ENCODE data around the gene AURKB. TPM values are rescaled to one million over a fixed set of nuclear protein-coding genes. Genes with fewer than 3 reads are reported as not detected.

AURKB gene
- total RNA-seq, 2 donors from 2014 or later, result 90.2 to 199 TPM

DNA sequence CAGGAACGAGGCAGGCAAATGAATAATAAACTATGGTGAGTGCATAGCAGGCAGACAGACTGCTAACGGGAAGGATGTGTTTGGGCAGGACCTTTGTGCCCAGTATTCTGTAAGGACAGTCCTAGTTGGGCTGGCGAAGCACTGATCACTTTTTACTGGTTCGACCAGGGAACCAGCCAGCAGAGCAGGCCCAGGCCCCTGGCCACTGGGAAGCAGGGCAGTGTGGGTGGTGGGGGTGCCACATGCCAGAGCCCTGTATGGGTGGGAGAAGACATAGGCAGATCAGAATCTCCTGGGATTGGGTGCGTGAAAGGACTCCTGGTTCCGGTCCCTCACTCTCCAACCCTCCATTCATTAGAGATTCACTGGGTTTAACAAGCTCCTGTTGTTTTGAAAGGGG, 43.6 kb downstream of the AURKB start:
- no peak overlapping the region for H3K4me3 Mint-ChIP-seq
- H3K27ac Mint-ChIP-seq, result no peak overlapping the region
- ATAC-seq (no peak), DNase-seq (ENCODE audit: low spot score) (no peak)
- H3K36me3 Mint-ChIP-seq, result no peaks in the 10 kb centered on the region
- peaks cover 22 to 30% of the 10 kb centered on the region in 2 donors for H3K4me1 Mint-ChIP-seq (ENCODE audit: low read depth in 2 of 2)
- no peaks in the 10 kb centered on the region for H3K27me3 Mint-ChIP-seq
- H3K9me3 Mint-ChIP-seq, result no peaks in the 10 kb centered on the region

DNA sequence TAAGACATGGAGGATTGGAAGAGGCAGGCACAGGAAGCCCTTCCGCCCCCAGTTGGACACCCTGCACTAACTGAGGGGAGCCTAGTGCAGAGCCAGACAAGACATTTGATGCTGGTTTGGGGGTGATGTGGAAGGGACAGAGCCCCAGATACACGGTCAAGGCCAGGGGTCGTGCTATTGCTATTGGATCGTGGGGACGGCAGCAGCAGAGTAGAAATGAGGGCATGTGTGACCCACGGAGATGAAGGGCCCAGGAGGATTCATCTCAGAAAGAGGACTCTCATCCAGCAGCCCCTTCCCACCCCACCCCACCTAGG, 45.6 kb downstream of the AURKB start:
- no peak for DNase-seq (ENCODE audit: low spot score)
- Mint-ChIP-seq H3K36me3 (peaks cover 8% of the 10 kb centered on the region), H3K4me1 (ENCODE audit: low read depth in 2 of 2) (peaks cover 42 to 45% of the 10 kb centered on the region in 2 donors), H3K9me3 (no peaks in the 10 kb centered on the region), H3K4me3 (peak overlapping the region; percentile 85), H3K27me3 (no peaks in the 10 kb centered on the region), H3K27ac (peak overlapping the region; percentile 90 to 93)
- ATAC-seq, result no peak

DNA sequence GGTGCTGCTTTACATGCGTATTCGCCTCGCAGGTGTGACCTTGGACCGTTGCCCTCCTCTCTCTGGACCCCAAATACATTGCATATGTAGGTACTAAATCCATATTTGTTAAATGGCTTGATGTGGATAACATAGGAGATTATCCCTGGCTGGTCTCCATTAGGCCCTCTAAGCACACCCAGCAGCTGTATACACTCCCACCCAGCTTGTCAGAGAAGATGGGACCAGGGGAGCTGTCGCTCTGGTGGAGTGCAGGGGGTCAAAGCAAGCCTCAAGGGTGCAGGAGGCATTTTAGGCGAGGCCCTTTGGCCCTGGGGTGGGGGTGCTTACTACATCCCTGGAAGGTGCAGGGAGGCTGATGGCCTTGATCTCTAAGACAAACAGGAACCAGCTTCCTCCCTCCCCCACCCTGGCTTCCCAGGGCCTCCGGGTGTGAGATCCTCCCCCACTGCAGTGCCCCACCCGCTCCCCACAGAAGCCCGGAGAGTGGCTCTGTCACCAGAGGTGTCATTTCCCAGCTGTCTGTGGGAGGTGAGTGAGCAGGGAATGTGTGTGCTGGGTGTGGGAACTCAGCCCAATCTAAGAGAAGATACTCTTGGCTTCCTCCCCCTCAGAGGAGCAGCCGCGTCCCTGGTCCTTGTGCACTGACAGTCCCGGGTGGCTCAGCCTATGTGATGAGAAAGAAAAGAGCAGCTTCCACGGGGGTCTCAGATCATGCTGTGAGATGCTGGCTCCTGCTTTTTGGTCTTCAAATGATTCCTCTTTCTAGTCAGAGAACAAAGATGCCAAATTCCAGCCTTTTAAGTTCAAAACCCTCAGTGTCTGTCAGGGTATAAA, 46.2 kb downstream of the AURKB start:
- Mint-ChIP-seq H3K9me3 (no peaks in the 10 kb centered on the region), H3K4me3 (peak overlapping the region; percentile 85), H3K36me3 (peaks cover 8% of the 10 kb centered on the region), H3K4me1 (ENCODE audit: low read depth in 2 of 2) (peaks cover 46 to 50% of the 10 kb centered on the region in 2 donors), H3K27me3 (no peaks in the 10 kb centered on the region), H3K27ac (peak overlapping the region; percentile 90 to 93)
- ATAC-seq (peak; percentile 76 to 79), DNase-seq (ENCODE audit: low spot score) (peak; percentile 88)

DNA sequence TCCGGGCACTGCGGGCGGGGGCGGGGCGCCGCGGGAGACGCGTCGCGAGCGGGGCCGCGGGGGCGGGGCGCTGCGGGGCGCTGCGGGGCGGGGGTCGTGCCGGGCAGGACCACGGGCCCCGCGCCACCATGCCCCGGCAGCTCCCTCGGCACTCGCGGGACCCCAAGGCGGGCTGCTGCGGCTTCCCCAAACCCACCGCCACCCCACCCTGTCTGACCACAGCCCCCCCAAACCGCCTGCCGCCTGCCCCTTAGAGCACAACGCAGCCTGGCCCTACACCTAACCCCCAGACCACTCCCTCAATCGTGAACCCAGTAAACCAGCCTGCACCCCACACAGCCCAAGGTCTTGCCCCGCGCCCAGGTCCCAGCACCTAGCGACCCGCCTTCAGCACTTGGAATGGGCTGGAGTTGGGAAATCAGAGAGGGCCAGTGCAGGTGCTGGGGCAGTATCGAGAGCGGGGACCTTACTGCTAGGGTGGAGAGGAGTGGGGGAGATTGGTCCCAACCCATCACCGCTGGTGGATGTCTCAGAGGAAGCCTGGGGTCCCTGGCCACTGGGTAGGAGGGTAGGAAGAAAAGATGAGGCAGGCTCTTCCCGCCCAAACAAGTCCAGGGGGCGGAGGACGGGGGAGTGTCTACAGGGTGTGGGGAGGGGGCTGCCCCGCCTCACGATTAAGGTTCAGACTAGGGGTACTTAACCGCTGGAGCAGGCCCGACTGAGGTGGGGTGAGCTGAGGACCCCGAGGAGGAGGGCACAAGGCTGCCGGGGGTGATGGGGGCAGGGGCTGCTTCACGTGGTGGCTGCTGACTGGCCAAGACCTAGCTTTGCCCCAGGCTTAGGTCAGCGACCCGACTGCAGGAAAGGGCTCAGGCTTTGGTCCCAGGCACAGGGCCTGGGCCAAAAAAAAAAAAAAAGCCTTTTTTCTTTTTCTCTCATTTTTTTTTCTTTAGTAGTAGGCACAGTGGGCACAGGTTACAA, 47.1 kb downstream of the AURKB start:
- Mint-ChIP-seq H3K4me3 (peak overlapping the region; percentile 85), H3K4me1 (ENCODE audit: low read depth in 2 of 2) (peaks cover 54% of the 10 kb centered on the region in 2 donors), H3K9me3 (no peaks in the 10 kb centered on the region), H3K36me3 (peaks cover 8% of the 10 kb centered on the region), H3K27ac (peak overlapping the region; percentile 90 to 93), H3K27me3 (no peaks in the 10 kb centered on the region)
- DNase-seq (ENCODE audit: low spot score) (no peak), ATAC-seq (peak; percentile 26 to 29)

DNA sequence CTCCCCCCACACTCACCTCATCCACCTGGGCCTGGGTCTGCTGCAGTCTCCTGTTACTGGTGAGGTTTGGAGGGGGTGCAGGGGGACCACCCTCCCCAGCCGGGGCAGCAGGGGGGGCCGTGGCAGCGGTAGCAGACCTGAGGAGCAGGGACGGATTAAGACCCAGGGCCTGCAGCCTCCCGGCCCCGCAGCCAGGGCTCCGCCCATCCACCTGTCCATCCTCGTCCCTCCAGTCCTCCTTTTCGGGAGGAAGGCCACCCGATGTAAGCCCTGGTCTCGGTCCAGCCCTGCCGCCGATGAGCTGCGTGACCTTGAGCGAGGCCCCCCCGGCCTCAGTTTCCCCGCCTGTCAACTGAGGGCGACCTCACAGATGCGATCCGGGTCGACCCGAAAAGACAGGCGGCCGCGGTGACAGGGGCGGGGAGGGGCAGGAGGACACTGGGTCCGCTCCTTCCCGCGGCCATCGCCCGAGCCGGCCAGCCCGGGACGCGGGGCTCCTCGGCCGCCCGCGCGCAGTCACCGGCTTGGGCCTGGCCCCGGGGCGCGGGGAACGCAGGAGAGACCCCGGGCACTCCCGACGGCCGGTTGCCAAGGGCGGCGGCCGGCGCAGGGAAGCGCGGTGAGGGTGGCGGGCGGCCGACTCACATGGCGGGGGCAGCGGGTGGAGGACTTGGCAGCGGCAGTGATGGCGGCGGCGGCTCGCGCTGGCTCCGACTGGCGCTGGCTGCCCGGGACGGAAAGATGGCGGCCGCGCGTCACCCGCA, 48.0 kb downstream of the AURKB start, which contains the start of gene VAMP2:
TSS of gene VAMP2 (minus strand) at position 716 of the 764 bp plus-strand sequence. CDS start at position 647, 69 bp downstream.
- ATAC-seq (peak; percentile 79 to 86), DNase-seq (ENCODE audit: low spot score) (peak; percentile 86)
- peak within 1 kb of the TSS; percentile 90 to 93 for H3K27ac Mint-ChIP-seq
- peaks cover 8% of the 10 kb centered on the region for H3K36me3 Mint-ChIP-seq
- no peaks in the 10 kb centered on the region for H3K9me3 Mint-ChIP-seq
- H3K4me3 Mint-ChIP-seq, result peak within 1 kb of the TSS; percentile 85
- H3K4me1 Mint-ChIP-seq (ENCODE audit: low read depth in 2 of 2), result peaks cover 54% of the 10 kb centered on the region in 2 donors
- no peaks in the 10 kb centered on the region for H3K27me3 Mint-ChIP-seq

DNA sequence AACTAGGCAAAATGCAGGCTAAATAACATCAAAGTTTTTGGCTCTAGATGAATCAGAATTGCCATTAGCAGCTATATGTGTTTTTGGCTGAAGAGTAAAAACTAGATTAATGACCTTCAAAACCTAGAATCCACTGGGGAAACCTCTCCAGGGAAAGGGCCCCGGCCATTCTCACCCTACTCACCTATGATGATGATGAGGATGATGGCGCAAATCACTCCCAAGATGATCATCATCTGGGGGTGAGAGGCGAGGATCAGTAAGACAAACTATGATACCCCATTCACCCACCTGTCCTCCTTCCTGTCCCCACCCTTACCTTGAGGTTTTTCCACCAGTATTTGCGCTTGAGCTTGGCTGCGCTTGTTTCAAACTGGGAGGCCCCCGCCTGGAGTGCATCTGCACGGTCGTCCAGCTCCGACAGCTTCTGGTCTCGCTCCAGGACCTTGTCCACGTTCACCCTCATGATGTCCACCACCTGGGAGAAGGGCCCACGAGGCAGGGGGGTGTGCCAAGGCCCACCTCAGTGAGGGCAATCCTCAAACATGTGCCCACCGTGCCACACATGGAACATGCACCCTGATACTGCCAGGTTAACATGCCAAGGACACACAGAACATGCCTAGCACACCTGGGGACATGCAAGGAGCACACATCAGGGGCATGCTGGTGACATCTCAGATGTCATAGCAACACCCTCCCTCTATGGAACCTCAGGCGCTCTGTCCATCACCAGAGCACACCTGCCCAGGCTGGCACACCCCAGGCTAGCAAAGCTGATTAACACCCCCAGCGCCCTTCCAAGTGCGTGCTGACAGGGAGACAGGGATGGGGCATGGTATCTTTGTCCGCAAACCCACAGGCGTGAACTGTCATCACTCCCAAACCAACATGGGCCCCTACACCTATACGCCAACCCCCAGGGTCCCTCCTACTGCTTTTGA, 48.8 kb downstream of the AURKB start:
- H3K36me3 Mint-ChIP-seq, result peaks cover 8% of the 10 kb centered on the region
- peaks cover 52 to 54% of the 10 kb centered on the region in 2 donors for H3K4me1 Mint-ChIP-seq (ENCODE audit: low read depth in 2 of 2)
- peak overlapping the region; percentile 85 for H3K4me3 Mint-ChIP-seq
- no peaks in the 10 kb centered on the region for H3K27me3 Mint-ChIP-seq
- no peak for DNase-seq (ENCODE audit: low spot score)
- ATAC-seq, result no peak
- no peaks in the 10 kb centered on the region for H3K9me3 Mint-ChIP-seq
- peak overlapping the region; percentile 43 to 85 for H3K27ac Mint-ChIP-seq

DNA sequence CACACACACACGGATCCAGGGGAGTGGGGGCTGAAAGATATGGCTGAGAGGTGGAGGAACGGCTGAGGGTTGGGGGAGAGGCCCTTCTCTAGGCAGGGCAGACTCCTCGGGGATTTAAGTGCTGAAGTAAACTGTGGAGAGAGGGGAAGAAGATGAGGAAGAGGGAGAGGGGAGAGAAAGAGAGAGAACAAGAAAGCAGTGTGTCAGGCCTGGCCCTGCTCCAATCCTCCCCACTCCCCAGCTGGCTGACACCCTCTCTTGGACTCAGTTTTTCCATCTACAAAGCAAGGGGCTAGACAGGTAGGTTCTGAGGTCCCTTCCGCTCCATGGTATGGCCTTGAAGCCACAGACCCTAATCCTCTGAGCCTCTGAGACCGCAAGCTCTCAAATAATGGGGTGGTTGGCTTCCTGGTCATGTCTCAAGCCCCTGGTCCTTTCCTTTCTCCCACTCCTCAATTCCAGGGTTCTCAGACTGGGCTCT, 49.6 kb downstream of the AURKB start:
- peak overlapping the region; percentile 43 to 85 for H3K27ac Mint-ChIP-seq
- DNase-seq (ENCODE audit: low spot score), result no peak
- H3K4me3 Mint-ChIP-seq, result peak overlapping the region; percentile 85
- H3K27me3 Mint-ChIP-seq, result no peaks in the 10 kb centered on the region
- H3K9me3 Mint-ChIP-seq, result no peaks in the 10 kb centered on the region
- H3K36me3 Mint-ChIP-seq, result peaks cover 8% of the 10 kb centered on the region
- H3K4me1 Mint-ChIP-seq (ENCODE audit: low read depth in 2 of 2), result peaks cover 51 to 54% of the 10 kb centered on the region in 2 donors
- ATAC-seq, result no peak

DNA sequence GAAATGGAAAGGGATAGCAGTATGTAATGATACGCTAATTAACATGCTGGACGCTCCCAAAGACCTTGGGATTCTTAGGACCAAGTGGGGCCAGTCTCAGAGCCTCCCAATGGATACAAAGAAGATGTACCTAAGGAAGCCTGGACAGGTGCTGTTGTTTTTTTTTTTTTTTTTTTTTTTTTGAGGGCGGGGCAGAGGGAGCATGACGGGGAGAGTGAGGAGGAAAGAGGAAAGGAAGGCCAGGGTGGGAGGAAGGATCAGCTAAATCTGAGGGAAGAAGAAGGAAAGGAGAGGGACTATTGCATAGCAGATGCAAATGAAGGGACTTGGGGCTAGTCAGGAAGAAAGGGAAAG, 50.2 kb downstream of the AURKB start:
- Mint-ChIP-seq H3K4me1 (ENCODE audit: low read depth in 2 of 2) (peaks cover 51 to 54% of the 10 kb centered on the region in 2 donors), H3K9me3 (no peaks in the 10 kb centered on the region), H3K36me3 (peaks cover 8% of the 10 kb centered on the region), H3K27ac (peak overlapping the region; percentile 43 to 85), H3K27me3 (no peaks in the 10 kb centered on the region), H3K4me3 (peak overlapping the region; percentile 85)
- DNase-seq (ENCODE audit: low spot score) (no peak), ATAC-seq (no peak)

DNA sequence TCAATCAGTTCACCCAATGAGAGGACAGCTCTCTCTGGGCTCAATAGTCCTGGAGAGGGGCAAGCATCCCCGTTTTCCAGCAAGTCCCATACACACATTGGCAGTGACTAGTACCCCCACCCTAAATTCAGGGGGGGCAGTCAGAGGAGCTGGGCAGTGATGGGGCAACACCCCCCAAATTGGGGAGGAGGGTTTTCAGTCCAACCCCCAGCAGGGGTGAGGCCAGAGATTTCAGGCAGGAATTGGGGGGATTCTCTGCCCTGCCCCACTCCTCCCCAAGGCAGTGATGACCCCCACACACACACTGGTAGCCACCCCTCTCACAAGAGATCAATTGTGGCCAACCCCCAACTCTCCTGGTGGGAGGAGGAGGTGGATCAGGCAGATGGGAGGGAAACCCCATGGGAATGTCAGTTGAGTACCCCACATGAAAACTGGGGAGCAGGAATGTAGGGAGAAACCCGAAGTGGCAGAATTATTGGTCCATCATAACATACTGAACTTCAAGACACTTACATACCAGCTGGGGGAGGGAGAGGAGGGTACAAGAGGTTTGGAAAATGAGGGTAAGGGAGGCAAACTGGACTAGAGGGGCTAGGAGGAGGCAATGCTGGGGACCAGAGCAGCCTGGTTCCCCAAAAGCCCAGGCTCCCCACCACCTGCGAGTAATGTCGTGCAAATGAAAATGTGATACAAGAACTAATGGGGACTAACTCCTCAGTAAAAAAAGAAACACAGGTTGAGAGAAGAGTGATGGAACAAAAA, 50.7 kb downstream of the AURKB start:
- no peak for ATAC-seq

DNA sequence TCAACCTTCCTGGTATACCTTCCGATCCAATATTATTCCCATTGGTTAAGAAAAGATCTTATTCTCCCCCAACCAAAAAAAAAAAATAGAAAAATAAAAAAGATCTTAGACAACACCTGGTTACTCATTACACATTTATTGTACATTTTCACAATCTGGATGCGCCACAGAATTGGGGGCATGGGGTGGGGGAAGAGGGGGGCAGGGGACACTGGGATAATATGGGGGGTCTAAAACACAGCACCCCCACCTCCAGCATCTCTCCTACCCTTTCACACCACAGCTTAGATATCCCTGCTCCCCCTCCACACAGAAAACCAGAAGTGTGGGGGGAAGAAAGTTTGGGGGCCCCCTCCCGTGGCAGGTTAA, 51.4 kb downstream of the AURKB start:
- H3K27ac Mint-ChIP-seq, result peak overlapping the region; percentile 70 to 85
- peaks cover 44% of the 10 kb centered on the region in 2 donors for H3K4me1 Mint-ChIP-seq (ENCODE audit: low read depth in 2 of 2)
- peak overlapping the region; percentile 61 for H3K4me3 Mint-ChIP-seq
- DNase-seq (ENCODE audit: low spot score) (no peak), ATAC-seq (no peak)
- H3K27me3 Mint-ChIP-seq, result no peaks in the 10 kb centered on the region
- H3K9me3 Mint-ChIP-seq, result no peaks in the 10 kb centered on the region
- H3K36me3 Mint-ChIP-seq, result peaks cover 8% of the 10 kb centered on the region

More for the DNA sequence above, 50.7 kb downstream of the AURKB start:
- Mint-ChIP-seq H3K4me3 (peak overlapping the region; percentile 85), H3K27ac (peak overlapping the region; percentile 43 to 85), H3K36me3 (peaks cover 8% of the 10 kb centered on the region), H3K4me1 (ENCODE audit: low read depth in 2 of 2) (peaks cover 46 to 50% of the 10 kb centered on the region in 2 donors), H3K27me3 (no peaks in the 10 kb centered on the region), H3K9me3 (no peaks in the 10 kb centered on the region)
- DNase-seq (ENCODE audit: low spot score), result no peak

DNA sequence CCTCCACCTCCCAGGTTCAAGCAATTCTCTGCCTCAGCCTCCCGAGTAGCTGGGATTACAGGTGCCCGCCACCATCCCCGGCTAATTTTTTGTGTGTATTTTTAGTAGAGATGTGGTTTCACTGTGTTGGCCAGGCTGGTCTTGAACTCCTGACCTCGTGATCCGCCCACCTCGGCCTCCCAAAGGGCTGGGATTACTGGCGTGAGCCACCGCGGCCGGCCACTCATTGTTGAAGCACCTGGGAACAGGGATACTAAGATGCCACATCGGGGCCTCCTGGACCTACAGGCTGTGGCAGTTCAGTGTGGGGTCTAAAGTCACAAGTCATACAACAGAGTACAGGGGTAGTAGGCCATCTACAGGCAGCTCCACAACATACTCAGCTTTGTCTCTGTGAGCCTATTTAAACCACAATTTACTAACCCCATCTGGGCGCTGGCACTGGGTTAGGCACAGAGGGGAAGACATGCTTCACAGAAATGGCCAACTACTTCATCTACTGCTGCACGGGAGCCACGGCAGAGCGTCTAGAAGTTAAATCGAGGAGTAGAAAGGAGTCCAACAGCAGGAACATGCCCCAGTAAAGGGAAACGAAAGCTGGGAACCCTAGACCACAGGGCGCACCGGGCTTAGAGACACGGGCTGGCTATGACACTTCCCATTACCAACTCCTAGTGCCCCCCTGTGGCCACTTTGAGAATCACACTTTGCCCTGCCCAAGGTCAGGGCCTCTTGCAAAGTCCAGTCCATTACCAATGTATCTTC, 51.9 kb downstream of the AURKB start:
- Mint-ChIP-seq H3K36me3 (peaks cover 8% of the 10 kb centered on the region), H3K9me3 (no peaks in the 10 kb centered on the region), H3K4me3 (peak overlapping the region; percentile 61), H3K4me1 (ENCODE audit: low read depth in 2 of 2) (peaks cover 38 to 45% of the 10 kb centered on the region in 2 donors), H3K27me3 (no peaks in the 10 kb centered on the region), H3K27ac (peak overlapping the region; percentile 70 to 85)
- DNase-seq (ENCODE audit: low spot score) (peak; percentile 92), ATAC-seq (peak in 1 of 2 donors; percentile 21)
